ENCODE data around the gene SPTBN4. TPM values are rescaled to one million over a fixed set of nuclear protein-coding genes. Genes with fewer than 3 reads are reported as not detected.

SPTBN4 gene
- total RNA-seq, 1 experiment from 2014 or later, result 0.63 TPM

DNA sequence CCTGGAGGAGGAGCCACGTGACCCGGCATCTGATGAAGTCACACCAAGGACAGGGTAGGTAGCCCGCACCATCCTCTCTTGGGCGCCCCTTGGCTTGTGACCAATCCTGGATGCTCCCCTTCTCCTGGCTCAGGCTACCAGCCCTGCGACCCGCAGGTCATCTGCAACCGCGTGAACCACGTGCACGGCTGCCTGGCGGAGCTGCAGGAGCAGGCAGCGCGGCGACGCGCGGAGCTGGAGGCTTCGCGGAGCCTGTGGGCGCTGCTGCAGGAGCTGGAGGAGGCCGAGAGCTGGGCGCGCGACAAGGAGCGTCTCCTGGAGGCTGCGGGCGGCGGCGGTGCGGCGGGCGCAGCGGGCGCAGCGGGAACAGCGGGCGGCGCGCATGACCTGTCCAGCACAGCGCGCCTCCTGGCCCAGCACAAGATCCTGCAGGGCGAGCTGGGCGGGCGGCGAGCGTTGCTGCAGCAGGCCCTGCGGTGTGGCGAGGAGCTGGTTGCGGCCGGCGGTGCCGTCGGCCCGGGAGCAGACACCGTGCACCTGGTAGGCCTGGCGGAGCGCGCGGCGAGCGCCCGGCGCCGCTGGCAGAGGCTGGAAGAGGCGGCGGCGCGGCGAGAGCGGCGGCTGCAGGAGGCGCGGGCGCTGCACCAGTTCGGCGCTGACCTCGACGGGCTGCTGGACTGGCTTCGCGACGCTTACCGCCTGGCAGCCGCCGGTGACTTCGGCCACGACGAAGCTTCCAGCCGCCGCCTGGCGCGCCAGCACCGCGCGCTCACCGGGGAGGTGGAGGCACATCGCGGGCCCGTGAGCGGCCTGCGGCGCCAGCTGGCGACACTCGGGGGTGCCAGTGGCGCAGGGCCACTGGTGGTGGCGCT lies 45.9 kb downstream of the SPTBN4 start:
- no peak overlapping the region for H3K27ac Mint-ChIP-seq (ENCODE audit: low read depth, unreplicated experiment)
- no peak overlapping the region for H3K4me3 Mint-ChIP-seq (ENCODE audit: unreplicated experiment)
- CTCF ChIA-PET, result interaction anchor here (0.6 to 1.1 kb wide), 2 partner anchors 22 to 1791 kb away, joined by 3 to 7 read pairs; no protein-coding TSS in a partner anchor

DNA sequence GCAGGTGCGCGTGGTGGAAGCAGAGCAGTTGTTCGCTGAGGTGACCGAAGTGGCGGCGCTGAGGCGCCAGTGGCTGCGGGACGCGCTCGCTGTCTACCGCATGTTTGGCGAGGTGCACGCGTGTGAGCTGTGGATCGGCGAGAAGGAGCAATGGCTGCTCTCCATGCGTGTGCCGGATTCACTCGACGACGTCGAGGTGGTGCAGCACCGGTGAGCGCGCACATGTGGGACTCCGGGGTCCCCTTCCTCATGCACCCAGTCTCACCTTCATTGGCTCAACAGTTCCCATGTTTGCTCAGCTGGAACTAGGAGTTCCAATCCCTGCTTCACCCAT lies 46.5 kb downstream of the SPTBN4 start:
- Mint-ChIP-seq H3K36me3 (ENCODE audit: insufficient read depth, unreplicated experiment) (no peaks in the 10 kb centered on the region), H3K4me1 (ENCODE audit: insufficient read depth, unreplicated experiment) (no peaks in the 10 kb centered on the region), H3K4me3 (ENCODE audit: unreplicated experiment) (no peak overlapping the region), H3K27ac (ENCODE audit: low read depth, unreplicated experiment) (no peak overlapping the region), H3K27me3 (ENCODE audit: insufficient read depth, unreplicated experiment) (peaks cover 21% of the 10 kb centered on the region), H3K9me3 (ENCODE audit: unreplicated experiment) (no peaks in the 10 kb centered on the region)
- BruUV-seq (replicated peaks), result no TSS peak
- no peak for DNase-seq (ENCODE audit: unreplicated experiment)
- ChIA-PET CTCF (interaction anchor here (1.1 kb wide), 1 partner anchor 21 kb away, joined by 7 read pairs; no protein-coding TSS in a partner anchor), POLR2A (no interaction called here)
- intact Hi-C loops (cut with micrococcal nuclease), result no loop called here
- TF ChIP-seq, protein P1, sequence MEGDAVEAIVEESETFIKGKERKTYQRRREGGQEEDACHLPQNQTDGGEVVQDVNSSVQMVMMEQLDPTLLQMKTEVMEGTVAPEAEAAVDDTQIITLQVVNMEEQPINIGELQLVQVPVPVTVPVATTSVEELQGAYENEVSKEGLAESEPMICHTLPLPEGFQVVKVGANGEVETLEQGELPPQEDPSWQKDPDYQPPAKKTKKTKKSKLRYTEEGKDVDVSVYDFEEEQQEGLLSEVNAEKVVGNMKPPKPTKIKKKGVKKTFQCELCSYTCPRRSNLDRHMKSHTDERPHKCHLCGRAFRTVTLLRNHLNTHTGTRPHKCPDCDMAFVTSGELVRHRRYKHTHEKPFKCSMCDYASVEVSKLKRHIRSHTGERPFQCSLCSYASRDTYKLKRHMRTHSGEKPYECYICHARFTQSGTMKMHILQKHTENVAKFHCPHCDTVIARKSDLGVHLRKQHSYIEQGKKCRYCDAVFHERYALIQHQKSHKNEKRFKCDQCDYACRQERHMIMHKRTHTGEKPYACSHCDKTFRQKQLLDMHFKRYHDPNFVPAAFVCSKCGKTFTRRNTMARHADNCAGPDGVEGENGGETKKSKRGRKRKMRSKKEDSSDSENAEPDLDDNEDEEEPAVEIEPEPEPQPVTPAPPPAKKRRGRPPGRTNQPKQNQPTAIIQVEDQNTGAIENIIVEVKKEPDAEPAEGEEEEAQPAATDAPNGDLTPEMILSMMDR (IDR thresholded peaks at IDR 0.05; ENCODE audit: unreplicated experiment), result no peak

More for the DNA sequence above, 45.9 kb downstream of the SPTBN4 start:
- POLR2A ChIA-PET, result no interaction called here
- Mint-ChIP-seq H3K9me3 (ENCODE audit: unreplicated experiment) (no peaks in the 10 kb centered on the region), H3K4me1 (ENCODE audit: insufficient read depth, unreplicated experiment) (no peaks in the 10 kb centered on the region), H3K27me3 (ENCODE audit: insufficient read depth, unreplicated experiment) (peaks cover 24% of the 10 kb centered on the region), H3K36me3 (ENCODE audit: insufficient read depth, unreplicated experiment) (no peaks in the 10 kb centered on the region)
- no TSS peak for BruUV-seq (replicated peaks)
- DNase-seq (ENCODE audit: unreplicated experiment), result no peak
- intact Hi-C loops (cut with micrococcal nuclease), result no loop called here
- TF ChIP-seq, protein P1 (IDR thresholded peaks at IDR 0.05; ENCODE audit: unreplicated experiment), result no peak

DNA sequence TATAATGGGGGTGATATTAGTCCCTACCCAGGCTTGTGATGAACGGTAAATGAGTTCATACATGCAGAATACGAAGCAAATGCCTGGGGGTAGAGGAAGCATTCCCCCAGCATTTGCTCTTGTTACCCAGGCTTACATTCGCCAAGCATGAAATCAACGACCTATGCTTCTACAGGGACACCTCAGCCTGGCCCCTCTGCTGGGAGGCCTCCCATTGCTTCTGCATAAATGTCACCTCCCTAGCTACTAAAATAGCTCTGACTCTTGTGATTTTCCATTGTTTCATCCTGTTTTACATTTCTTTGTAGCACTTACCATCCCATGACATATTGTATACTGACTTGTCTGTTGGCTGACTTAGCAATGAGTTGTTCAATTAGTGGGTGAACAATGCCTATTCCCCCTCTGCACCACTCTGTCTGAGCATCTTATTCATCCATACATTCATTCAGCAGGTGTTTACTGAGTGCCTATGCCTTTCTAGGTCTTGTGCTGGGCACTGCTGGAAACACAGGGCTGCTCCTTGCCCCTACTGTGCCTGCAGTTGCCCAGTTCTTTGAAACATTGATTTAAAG lies 47.0 kb downstream of the SPTBN4 start:
- CTCF ChIA-PET, result interaction anchor here (1.1 kb wide), 1 partner anchor 21 kb away, joined by 7 read pairs; no protein-coding TSS in a partner anchor

DNA sequence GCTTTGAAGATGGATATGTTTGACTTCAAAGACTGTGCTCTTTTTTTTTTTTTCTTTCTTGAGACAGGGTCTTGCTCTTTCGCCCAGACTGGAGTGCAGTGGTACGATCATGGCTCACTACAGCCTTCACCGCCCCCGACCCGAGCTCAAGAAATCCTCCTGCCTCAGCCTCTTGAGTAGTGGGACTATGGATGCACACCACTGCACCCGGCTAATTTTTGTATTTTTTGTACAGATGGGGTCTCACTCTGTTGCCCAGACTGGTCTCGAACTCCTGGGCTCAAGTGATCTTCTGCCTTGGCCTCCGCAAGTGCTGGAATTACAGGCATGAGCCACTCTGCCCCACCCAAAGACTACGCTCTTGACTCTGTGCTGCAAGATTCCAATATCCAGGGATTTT lies 50.4 kb downstream of the SPTBN4 start:
- ChIA-PET CTCF (no interaction called here), POLR2A (no interaction called here)
- BruUV-seq (replicated peaks), result no TSS peak
- Mint-ChIP-seq H3K36me3 (ENCODE audit: insufficient read depth, unreplicated experiment) (no peaks in the 10 kb centered on the region), H3K27me3 (ENCODE audit: insufficient read depth, unreplicated experiment) (peaks cover 30% of the 10 kb centered on the region), H3K27ac (ENCODE audit: low read depth, unreplicated experiment) (no peak overlapping the region), H3K4me1 (ENCODE audit: insufficient read depth, unreplicated experiment) (no peaks in the 10 kb centered on the region), H3K4me3 (ENCODE audit: unreplicated experiment) (no peak overlapping the region), H3K9me3 (ENCODE audit: unreplicated experiment) (no peaks in the 10 kb centered on the region)
- no peak for DNase-seq (ENCODE audit: unreplicated experiment)
- intact Hi-C loops (cut with micrococcal nuclease), result no loop called here
- TF ChIP-seq, protein P1 (IDR thresholded peaks at IDR 0.05; ENCODE audit: unreplicated experiment), result no peak

More for the DNA sequence above, 47.0 kb downstream of the SPTBN4 start:
- TF ChIP-seq, protein P1 (IDR thresholded peaks at IDR 0.05; ENCODE audit: unreplicated experiment), result no peak
- no TSS peak for BruUV-seq (replicated peaks)
- Mint-ChIP-seq H3K27ac (ENCODE audit: low read depth, unreplicated experiment) (no peak overlapping the region), H3K9me3 (ENCODE audit: unreplicated experiment) (no peaks in the 10 kb centered on the region), H3K4me3 (ENCODE audit: unreplicated experiment) (no peak overlapping the region), H3K27me3 (ENCODE audit: insufficient read depth, unreplicated experiment) (peaks cover 20% of the 10 kb centered on the region), H3K4me1 (ENCODE audit: insufficient read depth, unreplicated experiment) (no peaks in the 10 kb centered on the region), H3K36me3 (ENCODE audit: insufficient read depth, unreplicated experiment) (no peaks in the 10 kb centered on the region)
- no peak for DNase-seq (ENCODE audit: unreplicated experiment)
- intact Hi-C loops (cut with micrococcal nuclease), result no loop called here
- POLR2A ChIA-PET, result no interaction called here
